ENCODE measurements around the gene CHRDL1. TPM values are rescaled to one million over a fixed set of nuclear protein-coding genes. Genes with fewer than 3 reads are reported as not detected.

CHRDL1 gene
- total RNA-seq, 1 donor from 2014 or later = not detected

DNA sequence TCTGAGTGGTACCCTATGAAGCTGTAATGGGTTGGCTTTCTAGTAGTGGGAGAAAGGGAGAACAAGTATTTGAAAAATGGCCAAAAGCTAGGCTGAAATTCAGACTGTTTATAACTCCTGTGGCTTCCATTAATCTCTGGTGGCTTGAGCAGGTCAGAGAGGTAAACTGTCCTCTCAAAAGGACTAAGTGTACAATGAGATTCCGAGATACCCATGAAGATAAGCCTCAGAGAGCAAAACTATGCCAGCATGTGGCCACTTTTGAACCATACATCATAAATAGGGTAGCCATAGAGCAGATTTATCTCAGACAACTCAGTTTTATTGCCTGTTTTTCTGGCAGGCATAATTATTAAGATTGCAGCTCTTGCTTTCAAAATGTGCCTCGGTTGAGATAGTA is 89.2 kb downstream of the CHRDL1 start:
- TF ChIP-seq, protein P1, sequence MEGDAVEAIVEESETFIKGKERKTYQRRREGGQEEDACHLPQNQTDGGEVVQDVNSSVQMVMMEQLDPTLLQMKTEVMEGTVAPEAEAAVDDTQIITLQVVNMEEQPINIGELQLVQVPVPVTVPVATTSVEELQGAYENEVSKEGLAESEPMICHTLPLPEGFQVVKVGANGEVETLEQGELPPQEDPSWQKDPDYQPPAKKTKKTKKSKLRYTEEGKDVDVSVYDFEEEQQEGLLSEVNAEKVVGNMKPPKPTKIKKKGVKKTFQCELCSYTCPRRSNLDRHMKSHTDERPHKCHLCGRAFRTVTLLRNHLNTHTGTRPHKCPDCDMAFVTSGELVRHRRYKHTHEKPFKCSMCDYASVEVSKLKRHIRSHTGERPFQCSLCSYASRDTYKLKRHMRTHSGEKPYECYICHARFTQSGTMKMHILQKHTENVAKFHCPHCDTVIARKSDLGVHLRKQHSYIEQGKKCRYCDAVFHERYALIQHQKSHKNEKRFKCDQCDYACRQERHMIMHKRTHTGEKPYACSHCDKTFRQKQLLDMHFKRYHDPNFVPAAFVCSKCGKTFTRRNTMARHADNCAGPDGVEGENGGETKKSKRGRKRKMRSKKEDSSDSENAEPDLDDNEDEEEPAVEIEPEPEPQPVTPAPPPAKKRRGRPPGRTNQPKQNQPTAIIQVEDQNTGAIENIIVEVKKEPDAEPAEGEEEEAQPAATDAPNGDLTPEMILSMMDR (IDR thresholded peaks at IDR 0.05) = no peak
- H3K27me3 Mint-ChIP-seq = no peaks in the 10 kb centered on the region
- no peak overlapping the region for H3K27ac Mint-ChIP-seq
- ChIA-PET POLR2A (no interaction called here), CTCF (no interaction called here)
- ATAC-seq (ENCODE audit: low read depth) = no peak
- no peaks in the 10 kb centered on the region for H3K9me3 Mint-ChIP-seq
- H3K4me1 Mint-ChIP-seq = no peaks in the 10 kb centered on the region
- no peak overlapping the region for H3K4me3 Mint-ChIP-seq
- no peak for DNase-seq
- no peaks in the 10 kb centered on the region for H3K36me3 Mint-ChIP-seq (ENCODE audit: low read depth)
- intact Hi-C loops (cut with micrococcal nuclease) = no loop called here

DNA sequence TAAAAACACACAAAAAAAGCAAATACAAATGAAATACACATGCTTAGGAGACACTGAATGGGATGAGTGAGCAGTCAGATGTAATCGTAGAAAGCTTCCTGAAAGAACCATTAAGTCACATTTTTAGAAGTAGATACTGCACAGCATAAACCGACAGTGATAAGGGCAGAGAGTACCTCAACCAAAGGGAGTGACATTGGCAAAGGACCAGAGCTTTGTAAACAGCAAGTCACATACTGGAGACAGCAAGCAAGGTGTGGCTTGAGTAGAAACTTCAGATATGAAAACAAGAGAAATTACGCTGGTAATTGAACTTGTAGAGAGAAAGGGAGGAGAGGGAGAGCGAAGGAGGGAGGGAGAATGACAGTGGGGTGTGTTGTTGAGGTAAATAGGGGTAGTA is 92.0 kb downstream of the CHRDL1 start:
- intact Hi-C loops (cut with micrococcal nuclease) = no loop called here
- H3K27ac Mint-ChIP-seq = no peak overlapping the region
- POLR2A ChIA-PET = no interaction called here
- DNase-seq (no peak), ATAC-seq (ENCODE audit: low read depth) (no peak)
- no peaks in the 10 kb centered on the region for H3K4me1 Mint-ChIP-seq
- TF ChIP-seq, protein P1 (IDR thresholded peaks at IDR 0.05) = no peak
- no peaks in the 10 kb centered on the region for H3K27me3 Mint-ChIP-seq
- no peaks in the 10 kb centered on the region for H3K36me3 Mint-ChIP-seq (ENCODE audit: low read depth)
- H3K9me3 Mint-ChIP-seq = no peaks in the 10 kb centered on the region
- CTCF ChIA-PET = no interaction called here
- no peak overlapping the region for H3K4me3 Mint-ChIP-seq

DNA sequence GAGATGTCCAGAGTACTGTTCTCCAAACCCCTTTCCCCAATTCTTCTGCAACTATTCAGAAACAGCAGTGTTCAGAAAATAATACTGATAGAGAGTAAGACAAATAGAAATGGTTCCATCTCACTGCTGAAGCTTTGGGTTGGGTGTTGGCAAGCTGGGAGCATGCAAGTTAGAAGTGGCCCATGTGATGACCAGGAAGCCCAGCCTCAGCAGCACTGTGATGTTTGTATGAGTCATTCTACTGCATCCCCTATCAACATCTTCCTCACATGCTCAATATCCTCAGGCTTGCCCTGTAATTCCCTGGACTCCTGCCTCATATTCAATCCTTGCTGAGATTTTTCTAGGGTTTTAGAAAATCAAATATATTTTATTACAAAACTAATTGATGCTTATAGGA is 96.5 kb downstream of the CHRDL1 start:
- TF ChIP-seq, protein P1 (IDR thresholded peaks at IDR 0.05) = no peak
- intact Hi-C loops (cut with micrococcal nuclease) = no loop called here
- Mint-ChIP-seq H3K36me3 (ENCODE audit: low read depth) (no peaks in the 10 kb centered on the region), H3K4me1 (peaks cover 2% of the 10 kb centered on the region), H3K4me3 (no peak overlapping the region), H3K27me3 (no peaks in the 10 kb centered on the region), H3K27ac (no peak overlapping the region), H3K9me3 (no peaks in the 10 kb centered on the region)
- no peak for ATAC-seq (ENCODE audit: low read depth)
- DNase-seq = no peak
- POLR2A ChIA-PET = no interaction called here
- CTCF ChIA-PET = no interaction called here

DNA sequence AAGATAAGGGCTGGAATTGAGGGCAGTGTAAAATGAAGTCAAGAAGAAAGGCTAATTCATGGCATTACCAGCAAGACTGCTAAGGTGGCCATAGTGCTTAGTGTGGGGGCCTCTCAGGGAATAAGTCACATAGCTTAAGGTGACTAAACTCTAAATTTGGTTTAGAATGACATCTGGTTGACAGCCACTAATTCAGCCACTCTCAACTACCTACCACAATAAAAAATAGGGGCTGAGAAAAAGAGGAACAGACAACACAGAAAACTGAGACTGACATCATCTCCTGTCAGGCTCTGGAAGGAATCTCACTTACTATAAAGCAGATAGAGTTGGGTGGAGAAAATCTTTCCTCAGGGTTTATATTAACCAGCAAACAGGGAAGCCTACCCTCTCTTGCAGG is 96.9 kb downstream of the CHRDL1 start:
- intact Hi-C loops (cut with micrococcal nuclease) = no loop called here
- H3K4me1 Mint-ChIP-seq = peaks cover 2% of the 10 kb centered on the region
- no peak for ATAC-seq (ENCODE audit: low read depth)
- H3K27ac Mint-ChIP-seq = no peak overlapping the region
- ChIA-PET POLR2A (no interaction called here), CTCF (no interaction called here)
- H3K36me3 Mint-ChIP-seq (ENCODE audit: low read depth) = no peaks in the 10 kb centered on the region
- no peaks in the 10 kb centered on the region for H3K27me3 Mint-ChIP-seq
- TF ChIP-seq, protein P1 (IDR thresholded peaks at IDR 0.05) = no peak
- H3K9me3 Mint-ChIP-seq = no peaks in the 10 kb centered on the region
- H3K4me3 Mint-ChIP-seq = no peak overlapping the region
- no peak for DNase-seq

DNA sequence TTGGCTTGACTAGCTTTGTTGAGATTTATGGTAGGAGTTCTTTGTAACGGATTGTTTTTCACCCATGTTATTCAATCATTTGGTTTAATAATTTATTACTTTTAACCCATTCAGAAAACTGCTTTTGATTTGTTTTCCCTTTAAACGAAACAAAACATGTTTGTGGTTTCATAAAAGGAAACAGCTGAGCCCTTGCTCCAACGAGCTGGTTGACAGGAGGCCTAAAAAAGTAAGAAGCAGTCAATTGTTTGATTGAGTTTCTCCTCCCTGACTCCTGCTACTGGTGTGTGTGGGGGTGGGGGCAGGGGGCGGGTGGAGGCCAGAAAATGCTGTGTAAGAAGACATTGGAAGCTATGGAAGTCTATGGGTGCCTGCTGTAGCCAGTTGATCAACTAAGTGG is 102.8 kb downstream of the CHRDL1 start:
- no peaks in the 10 kb centered on the region for H3K9me3 Mint-ChIP-seq
- intact Hi-C loops (cut with micrococcal nuclease) = no loop called here
- H3K27ac Mint-ChIP-seq = no peak overlapping the region
- TF ChIP-seq, protein P1 (IDR thresholded peaks at IDR 0.05) = no peak
- CTCF ChIA-PET = no interaction called here
- no peaks in the 10 kb centered on the region for H3K27me3 Mint-ChIP-seq
- H3K4me3 Mint-ChIP-seq = no peak overlapping the region
- POLR2A ChIA-PET = no interaction called here
- H3K36me3 Mint-ChIP-seq (ENCODE audit: low read depth) = no peaks in the 10 kb centered on the region
- DNase-seq = no peak
- no peak for ATAC-seq (ENCODE audit: low read depth)
- peaks cover 2% of the 10 kb centered on the region for H3K4me1 Mint-ChIP-seq

Measured in activated B cell treated with CpG ODN at 0.5 μM for 24 hours (primary cell).